K562 (cell line): ENCODE measurements around the gene P2RX2. TPM values are rescaled to one million over a fixed set of nuclear protein-coding genes. Genes with fewer than 3 reads are reported as not detected.

Source experiments
- ATAC-seq: fragments of 200-7000 bp; cut with Tn5 transposase; 3 replicates; pipeline ENCODE4 v1.9.1; 2020; ENCODE audit warnings: moderate library complexity
- BruUV-seq: library from RNA; stranded (reverse); fragments of 400-500 nt; replicated peaks from 2 replicates; lab custom pipeline; 2021; lab: Mats Ljungman, UMichigan
- CTCF ChIA-PET: fragments of 300-600 bp; formaldehyde crosslinking; extraction: SDS; loops from one replicate; lab custom pipeline; 2021; ENCODE audit warnings: low intra/inter-chr PET ratio; lab: Yijun Ruan, JAX
- POLR2A ChIA-PET: fragments of 300-600, 350-650 bp; sonication (Branson Sonifier 250); formaldehyde crosslinking; extraction: SDS; loops from one replicate; lab custom pipeline; 2021; ENCODE audit warnings: antibody characterized with exemption, inconsistent platforms; lab: Yijun Ruan, JAX
- DNase-seq, 4 experiments: peaks; one replicate each; pipeline versions ENCODE4 v3.0.0 to v3.0.0-alpha.2; 2011 to 2018; ENCODE audit warnings: low spot score in 3 of 4, mixed read lengths in 3 of 4; ENCODE audit errors: extremely low read depth in 1 of 4
- FAIRE-seq: peaks from 2 replicates; lab custom pipeline; 2011; peaks lifted over from hg19 to GRCh38; lab: Jason Lieb, UNC
- H2AFZ ChIP-seq: 2 replicates; pipeline ENCODE4 v1.6.0; 2011; ENCODE audit warnings: low read depth, low read length, control low read depth, inconsistent platforms
- H3K27ac ChIP-seq: fragments of 200-600 bp; 3 replicates; pipeline ENCODE4 v1.8.0; 2011; ENCODE audit warnings: low read depth, mild to moderate bottlenecking, control low read depth, inconsistent platforms, low read length, moderate library complexity, mixed read lengths; ENCODE audit errors: extremely low read depth
- H3K27me3 ChIP-seq, 2 experiments: fragments of 300-600 bp in 1 of 2; 2 replicates in 1 of 2; 3 replicates in 1 of 2; pipeline versions ENCODE4 v1.6.0 to v1.8.0; 2011; ENCODE audit warnings: inconsistent platforms in 2 of 2, low read length in 2 of 2, mild to moderate bottlenecking in 1 of 2, mixed read lengths in 1 of 2, moderate library complexity in 1 of 2; ENCODE audit not compliant: control insufficient read depth in 2 of 2, insufficient read depth in 2 of 2
- H3K36me3 ChIP-seq: fragments of 300-600 bp; 3 replicates; pipeline ENCODE4 v1.8.0; 2011; ENCODE audit warnings: mild to moderate bottlenecking, low read length, inconsistent platforms; ENCODE audit not compliant: control insufficient read depth, insufficient read depth
- H3K4me1 ChIP-seq, 2 experiments: fragments of 200-600 bp in 1 of 2; replicated peaks in 1 of 2; 2 replicates in 1 of 2; 3 replicates in 1 of 2; pipeline versions ENCODE4 v1.5.1 to v1.8.0; 2011; ENCODE audit warnings: inconsistent platforms in 2 of 2, low read length in 2 of 2, mild to moderate bottlenecking in 1 of 2, mixed read lengths in 1 of 2, moderate library complexity in 1 of 2; ENCODE audit not compliant: control insufficient read depth in 2 of 2, insufficient read depth in 2 of 2
- H3K4me2 ChIP-seq: 2 replicates; pipeline ENCODE4 v1.6.1; 2011; ENCODE audit warnings: low read length, control low read depth, inconsistent platforms, mixed read lengths; ENCODE audit not compliant: insufficient read depth
- H3K4me3 ChIP-seq: fragments of 200-600 bp; sonication (generic), shearing (Covaris generic); 2 replicates; pipeline ENCODE4 v1.5.1; 2016; ENCODE audit warnings: control low read depth, inconsistent platforms
- H3K79me2 ChIP-seq: fragments of 200-600 bp; 3 replicates; pipeline ENCODE4 v1.8.0; 2011; ENCODE audit warnings: low read length, inconsistent platforms; ENCODE audit not compliant: control insufficient read depth, insufficient read depth
- H3K9ac ChIP-seq, 2 experiments: 2 replicates each; pipeline versions ENCODE4 v1.6.0 to v1.6.1; 2011; ENCODE audit warnings: low read depth in 2 of 2, low read length in 2 of 2, control low read depth in 1 of 2, inconsistent platforms in 1 of 2, mild to moderate bottlenecking in 1 of 2, mixed read lengths in 1 of 2; ENCODE audit not compliant: insufficient read depth in 1 of 2
- H3K9me1 ChIP-seq: one replicate; pipeline ENCODE4 v1.6.0; 2011; ENCODE audit warnings: inconsistent platforms, mild to moderate bottlenecking, low read length, moderate library complexity; ENCODE audit not compliant: control insufficient read depth, insufficient read depth
- H3K9me3 ChIP-seq: replicated peaks from 2 replicates; pipeline ENCODE4 v1.5.1; 2011; ENCODE audit warnings: low read depth, low read length, inconsistent platforms; ENCODE audit not compliant: control insufficient read depth, insufficient read depth
- H4K20me1 ChIP-seq: replicated peaks from 2 replicates; pipeline ENCODE4 v1.6.1; 2011; ENCODE audit warnings: low read length, inconsistent platforms, mixed read lengths; ENCODE audit not compliant: control insufficient read depth, insufficient read depth
- ELF1 ChIP-seq: fragments of 200-800 bp; sonication (Bioruptor generic); IDR thresholded peaks from 2 replicates; pipeline ENCODE4 v1.6.1; 2016; ENCODE audit warnings: missing genetic modification characterization, missing compliant biosample characterization
- ERF ChIP-seq: fragments of 450-650 bp; formaldehyde crosslinking; IDR thresholded peaks from 2 replicates; pipeline ENCODE4 v1.4.0; 2020; ENCODE audit warnings: mild to moderate bottlenecking, mixed read lengths
- HDAC1 ChIP-seq, 2 experiments: fragments of 450-650 bp; IDR thresholded peaks; 2 replicates each; pipeline ENCODE4 v1.6.1; 2016 to 2017; ENCODE audit warnings: inconsistent platforms in 1 of 2, mild to moderate bottlenecking in 1 of 2, moderate library complexity in 1 of 2
- MYC ChIP-seq, 2 experiments: fragments of 250-450 bp in 1 of 2; sonication (Bioruptor Pico) in 1 of 2; IDR thresholded peaks; 2 replicates each; pipeline versions ENCODE4 v1.5.1 to v1.6.1; 2012 to 2021; ENCODE audit warnings: low read depth in 2 of 2, borderline replicate concordance in 1 of 2, improper control_type of control experiment in 1 of 2, low read length in 1 of 2, mild to moderate bottlenecking in 1 of 2, moderate library complexity in 1 of 2
- POLR2G ChIP-seq: fragments of 200-400 bp; formaldehyde crosslinking; IDR thresholded peaks from 2 replicates; pipeline ENCODE4 v1.6.1; 2017; ENCODE audit warnings: low read depth, mild to moderate bottlenecking, antibody characterized with exemption, low read length, moderate library complexity
- TFE3 ChIP-seq: fragments of 450-650 bp; formaldehyde crosslinking; IDR thresholded peaks from 2 replicates; pipeline ENCODE4 v1.4.0; 2020; ENCODE audit warnings: mild to moderate bottlenecking, mixed read lengths
- ZBTB40 ChIP-seq, 2 experiments: fragments of 450-650 bp in 1 of 2; sonication (generic) in 1 of 2; formaldehyde crosslinking in 1 of 2; IDR thresholded peaks; 2 replicates each; pipeline versions ENCODE4 v1.7.1 to v1.9.0; 2016 to 2022; ENCODE audit warnings: inconsistent platforms in 1 of 2, mild to moderate bottlenecking in 1 of 2, missing genetic modification reagents in 1 of 2
- WGBS: fragments of 100-300 bp; shearing (Covaris generic); methylation state at CpG from one replicate; pipeline ENCODE4 v1.1.6; 2016; ENCODE audit warnings: low coverage, mixed read lengths; ENCODE audit not compliant: insufficient coverage; ENCODE audit errors: missing lambda C conversion rate; 5-methylcytosine and 5-hydroxymethylcytosine counted together
- in situ Hi-C: fragments of 300-500 bp; cut with MboI; formaldehyde crosslinking; loops from 4 replicates; pipeline ENCODE4 v1.15.0; 2018; ENCODE audit warnings: inconsistent platforms, mixed read lengths
- intact Hi-C: fragments of 100-400 bp; cut with micrococcal nuclease; formaldehyde crosslinking; loops from 2 replicates; pipeline ENCODE4 v1.14.2; 2022
- polyA plus RNA-seq, 8 experiments: library from polyadenylated mRNA; depleted of rRNA in 4 of 8; stranded (reverse) in 5 of 8; unstranded in 3 of 8; fragments of >200 nt; fragmentation: Nextera tagmentation in 2 of 8; fragmentation: Illumina TruSeq in 1 of 8; extraction: Ambion mirVana in 2 of 8; extraction: Trizol in 1 of 8; gene quantifications; 2 replicates each; pipeline versions ENCODE4 v1.2.1 to v1.2.3, GENCODE V29; 2011 to 2014; ENCODE audit warnings: inconsistent platforms in 1 of 8, missing spikeins in 1 of 8
- total RNA-seq, 7 experiments: library from RNA; depleted of rRNA in 6 of 7; stranded (reverse); fragments of >200 nt in 6 of 7; fragmentation: Illumina TruSeq in 2 of 7; extraction: Trizol in 2 of 7; gene quantifications; 2 replicates each; pipeline versions ENCODE4 v1.2.1 to v1.2.3, GENCODE V29; 2011 to 2021; ENCODE audit warnings: low replicate concordance in 1 of 7

The P2RX2 gene
- total and polyA plus RNA-seq, 9 of the 15 experiments (the other 6 are each of a cell fraction or from before 2014, with no cell fraction given): not detected

- TF ChIP-seq TFE3 (CRISPR knock-in tag): no peak
Measured at GRCh38 chr12:132648616-132649225, 30.1 kb downstream of the P2RX2 start (continued).

- Histone ChIP-seq H3K9me1 (peaks cover 4% of the 10 kb centered on the region), H3K4me3 (no peak overlapping the region), H3K4me1 (no peaks in the 10 kb centered on the region), H3K27me3 (no peaks in the 10 kb centered on the region), H4K20me1 (0 out of 2 replicates have a peak, but pooled peaks cover 4% of the 10 kb centered on the region), H3K4me2 (no peak overlapping the region), H3K27ac (no peak overlapping the region), H3K9ac (no peak overlapping the region), H3K36me3 (peaks cover 92% of the 10 kb centered on the region), H3K9me3 (no peaks in the 10 kb centered on the region), H2AFZ (no peak overlapping the region), H3K79me2 (no peaks in the 10 kb centered on the region)
- ATAC-seq (no peak; the same call in 2 of the 3 replicates), FAIRE-seq (no peak), DNase-seq (no peak)
- 98% methylated on average over 25 of the region's 27 CpGs for WGBS
- intact Hi-C loops: no loop called here
- ChIA-PET POLR2A (interaction anchor here (0.7 kb wide), 1 partner anchor 14 kb away, joined by 3 read pairs; no protein-coding TSS in a partner anchor), CTCF (no interaction called here)
- BruUV-seq: no TSS peak
- in situ Hi-C loops: no loop called here
- TF ChIP-seq HDAC1 (IDR thresholded peaks at IDR 0.05) (no peak), MYC (IDR thresholded peaks at IDR 0.05; ENCODE audit: low read depth, low read length) (no peak), MYC (CRISPR knock-in tag; IDR thresholded peaks at IDR 0.05; ENCODE audit: borderline replicate concordance, low read depth) (no peak), ELF1 (no peak), ERF (CRISPR knock-in tag) (no peak), ZBTB40 (IDR thresholded peaks at IDR 0.05) (no peak), ZBTB40 (CRISPR knock-in tag; IDR thresholded peaks at IDR 0.05) (no peak), POLR2G (0 out of 2 replicates have a peak, but pooled peaks have one; percentile 51)
Measured at GRCh38 chr12:132649226-132649945, 30.8 kb downstream of the P2RX2 start.
